Neuronal stem cell (in vitro differentiated cells): ENCODE results near the gene ZNF764.

Experiments
- DNase-seq: peaks from one replicate; pipeline ENCODE4 v3.0.0-alpha.2; 2013; ENCODE audit warnings: low spot score
- H2AFZ ChIP-seq: one replicate; pipeline ENCODE4 v1.6.1; 2013; ENCODE audit warnings: mild to moderate bottlenecking, low read length, inconsistent platforms
- H2AK5ac ChIP-seq: 2 replicates; pipeline ENCODE4 v1.6.1; 2013; ENCODE audit warnings: low read depth, mild to moderate bottlenecking, inconsistent platforms, low read length, moderate library complexity, mixed read lengths
- H2BK120ac ChIP-seq: 2 replicates; pipeline ENCODE4 v1.6.1; 2013; ENCODE audit warnings: low read depth, mild to moderate bottlenecking, inconsistent platforms, low read length, moderate library complexity, mixed read lengths
- H2BK12ac ChIP-seq: one replicate; pipeline ENCODE4 v1.6.1; 2013; ENCODE audit warnings: low read length, inconsistent platforms
- H2BK15ac ChIP-seq: 2 replicates; pipeline ENCODE4 v1.6.1; 2013; ENCODE audit warnings: mild to moderate bottlenecking, low read length, inconsistent platforms, mixed read lengths
- H2BK5ac ChIP-seq: one replicate; pipeline ENCODE4 v1.6.1; 2013; ENCODE audit warnings: inconsistent platforms, mild to moderate bottlenecking, low read length, moderate library complexity
- H3K14ac ChIP-seq: one replicate; pipeline ENCODE4 v1.6.1; 2013; ENCODE audit warnings: low read length, inconsistent platforms
- H3K18ac ChIP-seq: 2 replicates; pipeline ENCODE4 v1.6.1; 2013; ENCODE audit warnings: low read length, inconsistent platforms
- H3K23ac ChIP-seq: 2 replicates; pipeline ENCODE4 v1.6.1; 2013; ENCODE audit warnings: low read depth, mild to moderate bottlenecking, mixed read lengths, low read length, inconsistent platforms; ENCODE audit not compliant: poor library complexity
- H3K27ac ChIP-seq: replicated peaks from 3 replicates; pipeline ENCODE4 v1.5.1; 2013; ENCODE audit warnings: low read length, inconsistent platforms
- H3K27me3 ChIP-seq, 3 experiments: 2 replicates each; pipeline ENCODE4 v1.6.1; 2013; ENCODE audit warnings: low read length in 3 of 3, mild to moderate bottlenecking in 2 of 3, inconsistent platforms in 1 of 3, low read depth in 1 of 3, mixed read lengths in 1 of 3, moderate library complexity in 1 of 3; ENCODE audit not compliant: control insufficient read depth in 3 of 3, insufficient read depth in 3 of 3
- H3K36me3 ChIP-seq, 2 donors: replicated peaks in 1 of 2; 2 replicates each; pipeline ENCODE4 v1.6.1; 2013; ENCODE audit warnings: low read length in 2 of 2; ENCODE audit not compliant: control insufficient read depth in 2 of 2, insufficient read depth in 2 of 2
- H3K4ac ChIP-seq: 2 replicates; pipeline ENCODE4 v1.6.1; 2013; ENCODE audit warnings: inconsistent platforms, mild to moderate bottlenecking, low read length, moderate library complexity
- H3K4me1 ChIP-seq, 2 donors: 1 replicate in 1 of 2; 2 replicates in 1 of 2; pipeline ENCODE4 v1.6.1; 2013; ENCODE audit warnings: low read length in 2 of 2, low read depth in 1 of 2; ENCODE audit not compliant: control insufficient read depth in 2 of 2, insufficient read depth in 1 of 2
- H3K4me2 ChIP-seq: one replicate; pipeline ENCODE4 v1.6.1; 2013; ENCODE audit warnings: mild to moderate bottlenecking, low read length, inconsistent platforms; ENCODE audit not compliant: insufficient read depth, poor library complexity, severe bottlenecking
- H3K4me3 ChIP-seq, 2 donors: 2 replicates each; pipeline ENCODE4 v1.5.1; 2013; ENCODE audit warnings: low read length in 2 of 2, mild to moderate bottlenecking in 2 of 2, inconsistent platforms in 1 of 2, moderate library complexity in 1 of 2
- H3K79me1 ChIP-seq: one replicate; pipeline ENCODE4 v1.6.1; 2013; ENCODE audit warnings: low read depth, mild to moderate bottlenecking, inconsistent platforms, low read length, moderate library complexity
- H3K9ac ChIP-seq: one replicate; pipeline ENCODE4 v1.6.1; 2013; ENCODE audit warnings: mild to moderate bottlenecking, low read depth, low read length, inconsistent platforms; ENCODE audit not compliant: poor library complexity
- H3K9me3 ChIP-seq, 2 donors: replicated peaks in 1 of 2; 2 replicates each; pipeline versions ENCODE3 to v1.6.1; 2013; ENCODE audit warnings: low read length in 2 of 2, mild to moderate bottlenecking in 2 of 2, inconsistent platforms in 1 of 2, low read depth in 1 of 2, mixed read lengths in 1 of 2, moderate library complexity in 1 of 2; ENCODE audit not compliant: control insufficient read depth in 2 of 2, insufficient read depth in 1 of 2
- H4K8ac ChIP-seq: one replicate; pipeline ENCODE4 v1.6.1; 2013; ENCODE audit warnings: low read depth, mild to moderate bottlenecking, inconsistent platforms, low read length, moderate library complexity
- H4K91ac ChIP-seq: one replicate; pipeline ENCODE4 v1.6.1; 2013; ENCODE audit warnings: low read length, low read depth, mild to moderate bottlenecking, inconsistent platforms; ENCODE audit not compliant: poor library complexity
- WGBS, 2 donors: extraction: QIAGEN DNeasy Blood & Tissue Kit; methylation state at CpG; one replicate each; pipeline ENCODE4 v1.1.7; 2013; ENCODE audit warnings: missing lambda C conversion rate in 2 of 2, mixed read lengths in 1 of 2; ENCODE audit not compliant: insufficient read length in 2 of 2, insufficient replicate concordance in 1 of 2; ENCODE audit errors: extremely low coverage in 2 of 2; 5-methylcytosine and 5-hydroxymethylcytosine counted together

The ZNF764 gene

GRCh38 chr16:30570636-30571444, 12.7 kb upstream of the ZNF764 start:
- H3K9me3 ChIP-seq, result peaks cover 0 to 3% of the 10 kb centered on the region in 2 donors
- peak overlapping the region; percentile 97 for H3K9ac ChIP-seq
- peak overlapping the region; percentile 68 for H2AK5ac ChIP-seq
- H3K27ac ChIP-seq, result peak overlapping the region; percentile 96
- H2AFZ ChIP-seq, result peak overlapping the region; percentile 96
- peak overlapping the region; percentile 77 for H3K14ac ChIP-seq
- H4K8ac ChIP-seq, result peak overlapping the region; percentile 29
- no peak overlapping the region for H2BK12ac ChIP-seq
- H2BK120ac ChIP-seq, result no peak overlapping the region
- no peak overlapping the region for H2BK15ac ChIP-seq
- H3K4me3 ChIP-seq, result peak overlapping the region; percentile 88 to 94
- H3K79me1 ChIP-seq, result peaks cover 5% of the 10 kb centered on the region
- peak overlapping the region; percentile 89 for H3K23ac ChIP-seq
- H3K4me2 ChIP-seq, result peak overlapping the region; percentile 62
- peak overlapping the region; percentile 81 for H3K4ac ChIP-seq
- peak overlapping the region; percentile 97 for H2BK5ac ChIP-seq
- H4K91ac ChIP-seq, result no peak overlapping the region
- peak overlapping the region; percentile 96 for H3K18ac ChIP-seq
- WGBS, 2 donors, result no CpG with 5 or more reads among the region's 22 CpGs
- H3K36me3 ChIP-seq, result peaks cover under 1 to 7% of the 10 kb centered on the region in 2 donors
- DNase-seq, result peak; percentile 23
- peaks cover 0 to 4% of the 10 kb centered on the region in 2 donors for H3K4me1 ChIP-seq
- H3K27me3 ChIP-seq, result no peaks in the 10 kb centered on the region

GRCh38 chr16:30569746-30570635, 11.8 kb upstream of the ZNF764 start:
- H3K4me1 ChIP-seq, result peaks cover 0 to 4% of the 10 kb centered on the region in 2 donors
- H2BK15ac ChIP-seq, result no peak overlapping the region
- no peak overlapping the region for H2AFZ ChIP-seq
- H3K9ac ChIP-seq, result peak overlapping the region; percentile 25
- H2BK5ac ChIP-seq, result no peak overlapping the region
- H3K4me2 ChIP-seq, result no peak overlapping the region
- H3K4me3 ChIP-seq, result peak overlapping the region in 1 of 2 donors; percentile 94
- no peak overlapping the region for H3K4ac ChIP-seq
- no peak overlapping the region for H3K27ac ChIP-seq
- no peak overlapping the region for H3K14ac ChIP-seq
- no peaks in the 10 kb centered on the region for H3K27me3 ChIP-seq
- H2BK120ac ChIP-seq, result no peak overlapping the region
- peaks cover 0 to 7% of the 10 kb centered on the region in 2 donors for H3K36me3 ChIP-seq
- peaks cover 5% of the 10 kb centered on the region for H3K79me1 ChIP-seq
- no peak overlapping the region for H4K8ac ChIP-seq
- H2BK12ac ChIP-seq, result no peak overlapping the region
- H3K23ac ChIP-seq, result peak overlapping the region; percentile 90
- WGBS, 2 donors, result no CpG with 5 or more reads among the region's 44 CpGs
- peak overlapping the region; percentile 70 for H3K18ac ChIP-seq
- no peak for DNase-seq
- H2AK5ac ChIP-seq, result peak overlapping the region; percentile 98
- peaks cover 0 to 4% of the 10 kb centered on the region in 2 donors for H3K9me3 ChIP-seq
- no peak overlapping the region for H4K91ac ChIP-seq

DNA sequence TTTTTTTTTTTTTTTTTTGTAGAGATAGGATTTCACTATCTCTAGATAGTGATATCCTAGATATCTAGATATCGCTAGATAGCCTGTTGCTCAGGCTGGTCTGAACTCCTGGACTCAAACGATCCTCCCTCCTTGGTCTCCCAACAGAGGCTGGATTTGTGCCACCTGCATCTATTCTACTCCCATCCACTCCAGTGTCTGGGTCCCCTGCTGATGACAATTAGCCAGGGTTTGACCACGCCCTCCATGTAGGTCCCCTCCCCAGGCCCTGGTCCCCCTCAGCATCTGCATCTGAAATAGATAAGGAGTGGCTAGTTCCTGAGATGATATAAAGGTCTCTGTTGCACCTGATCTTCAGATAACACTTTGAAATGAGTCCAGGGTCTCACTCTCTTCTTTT, 11.1 kb upstream of the ZNF764 start:
- H3K9ac ChIP-seq, result no peak overlapping the region
- WGBS, 2 donors, result no CpG with 5 or more reads among the region's 3 CpGs
- H3K27ac ChIP-seq, result no peak overlapping the region
- H3K14ac ChIP-seq, result no peak overlapping the region
- no peak overlapping the region for H2BK5ac ChIP-seq
- H2AK5ac ChIP-seq, result no peak overlapping the region
- peaks cover 0 to 4% of the 10 kb centered on the region in 2 donors for H3K4me1 ChIP-seq
- H3K18ac ChIP-seq, result no peak overlapping the region
- H3K4me3 ChIP-seq, result no peak overlapping the region
- no peaks in the 10 kb centered on the region for H3K27me3 ChIP-seq
- no peak overlapping the region for H2BK15ac ChIP-seq
- no peak overlapping the region for H3K4me2 ChIP-seq
- H3K4ac ChIP-seq, result no peak overlapping the region
- no peak overlapping the region for H4K91ac ChIP-seq
- H3K79me1 ChIP-seq, result peaks cover 5% of the 10 kb centered on the region
- H3K23ac ChIP-seq, result no peak overlapping the region
- DNase-seq, result no peak
- H3K9me3 ChIP-seq, result peaks cover 0 to 4% of the 10 kb centered on the region in 2 donors
- no peak overlapping the region for H4K8ac ChIP-seq
- H2BK120ac ChIP-seq, result no peak overlapping the region
- H3K36me3 ChIP-seq, result peaks cover 0 to 7% of the 10 kb centered on the region in 2 donors
- H2AFZ ChIP-seq, result no peak overlapping the region
- H2BK12ac ChIP-seq, result no peak overlapping the region
